HepG2 (cell line): ENCODE results near the gene GNAL. TPM values are rescaled to one million over a fixed set of nuclear protein-coding genes. Genes with fewer than 3 reads are reported as not detected.

ENCODE experiments used
- ATAC-seq: fragments of 200-7000 bp; cut with Tn5 transposase; 3 replicates; pipeline ENCODE4 v1.9.1; 2020; ENCODE audit warnings: mild to moderate bottlenecking, moderate library complexity
- BruUV-seq: library from RNA; stranded (reverse); fragments of 400-500 nt; replicated peaks from 2 replicates; lab custom pipeline; 2021; lab: Mats Ljungman, UMichigan
- CTCF ChIA-PET: fragments of 300-600 bp; formaldehyde crosslinking; extraction: SDS; loops from one replicate; lab custom pipeline; 2021; ENCODE audit warnings: low total read pairs, inconsistent platforms, low intra/inter-chr PET ratio; lab: Yijun Ruan, JAX
- POLR2A ChIA-PET: fragments of 350-600 bp; sonication (Branson Sonifier 250); formaldehyde crosslinking; loops from one replicate; lab custom pipeline; 2020; ENCODE audit warnings: antibody characterized with exemption, inconsistent platforms; lab: Yijun Ruan, JAX
- DNase-seq: peaks from one replicate; pipeline ENCODE4 v3.0.0-alpha.2; 2015; ENCODE audit warnings: low spot score
- FAIRE-seq: peaks from 3 replicates; lab custom pipeline; 2011; peaks lifted over from hg19 to GRCh38; lab: Jason Lieb, UNC
- H2AFZ ChIP-seq: one replicate; pipeline ENCODE4 v1.6.1; 2011; ENCODE audit warnings: low read length, inconsistent platforms
- H3K27ac ChIP-seq: fragments of 300-600 bp; 3 replicates; pipeline ENCODE4 v1.8.0; 2011; ENCODE audit warnings: mixed run types, mild to moderate bottlenecking, mixed read lengths, low read length, inconsistent platforms; ENCODE audit not compliant: insufficient read depth; ENCODE audit errors: extremely low read length
- H3K27me3 ChIP-seq, 2 experiments: fragments of 200-600 bp in 1 of 2; 2 replicates in 1 of 2; 3 replicates in 1 of 2; pipeline versions ENCODE4 v1.6.0 to v1.8.0; 2011; ENCODE audit warnings: low read length in 2 of 2, mild to moderate bottlenecking in 2 of 2, moderate library complexity in 2 of 2, inconsistent platforms in 1 of 2; ENCODE audit not compliant: insufficient read depth in 2 of 2, control insufficient read depth in 1 of 2
- H3K36me3 ChIP-seq, 2 experiments: fragments of 200-600 bp in 1 of 2; replicated peaks in 1 of 2; 2 replicates in 1 of 2; 3 replicates in 1 of 2; pipeline versions ENCODE4 v1.5.1 to v1.8.0; 2011; ENCODE audit warnings: low read length in 2 of 2, inconsistent platforms in 1 of 2; ENCODE audit not compliant: insufficient read depth in 2 of 2, control insufficient read depth in 1 of 2
- H3K4me1 ChIP-seq: 2 replicates; pipeline ENCODE4 v1.5.1; 2012; ENCODE audit warnings: low read length, inconsistent platforms; ENCODE audit not compliant: insufficient read depth
- H3K4me2 ChIP-seq: 2 replicates; pipeline ENCODE4 v1.6.0; 2011; ENCODE audit warnings: low read depth, low read length, inconsistent platforms
- H3K4me3 ChIP-seq, 3 experiments: fragments of 200-600 bp in 1 of 3; sonication (generic), shearing (Covaris generic) in 1 of 3; replicated peaks in 1 of 3; 2 replicates each; pipeline ENCODE4 v1.5.1; 2011 to 2016; ENCODE audit warnings: low read length in 3 of 3, inconsistent platforms in 2 of 3, low read depth in 2 of 3, mild to moderate bottlenecking in 2 of 3, control low read depth in 1 of 3, mixed read lengths in 1 of 3; ENCODE audit not compliant: insufficient read depth in 1 of 3
- H3K79me2 ChIP-seq: one replicate; pipeline ENCODE4 v1.6.1; 2011; ENCODE audit warnings: low read length, inconsistent platforms; ENCODE audit not compliant: insufficient read depth
- H3K9ac ChIP-seq: 2 replicates; pipeline ENCODE4 v1.6.0; 2011; ENCODE audit warnings: mild to moderate bottlenecking, low read depth, low read length, inconsistent platforms; ENCODE audit not compliant: insufficient read depth
- H3K9me3 ChIP-seq: 2 replicates; pipeline ENCODE4 v1.5.1; 2012; ENCODE audit warnings: mild to moderate bottlenecking, low read length
- H4K20me1 ChIP-seq: 2 replicates; pipeline ENCODE4 v1.6.0; 2011; ENCODE audit warnings: inconsistent platforms, mild to moderate bottlenecking, low read length, moderate library complexity; ENCODE audit not compliant: insufficient read depth
- BHLHE40 ChIP-seq: IDR thresholded peaks from 2 replicates; pipeline ENCODE4 v1.6.1; 2011; ENCODE audit warnings: low read length, improper control_type of control experiment
- CBX1 ChIP-seq: IDR thresholded peaks from one replicate; pipeline ENCODE4 v1.6.1; 2016; ENCODE audit warnings: antibody characterized with exemption, low read depth
- HIC2 ChIP-seq: sonication (generic); formaldehyde crosslinking; IDR thresholded peaks from 2 replicates; pipeline ENCODE4 v1.9.0; 2022; ENCODE audit warnings: low read depth, missing genetic modification reagents
- HMGA1 ChIP-seq: sonication (generic); formaldehyde crosslinking; conservative IDR thresholded peaks from 2 replicates; pipeline ENCODE4 v1.4.0; 2020; ENCODE audit warnings: missing genetic modification reagents
- MIXL1 ChIP-seq: IDR thresholded peaks from 2 replicates; pipeline ENCODE4 v1.6.1; 2016
- PAWR ChIP-seq: sonication (generic); formaldehyde crosslinking; IDR thresholded peaks from 2 replicates; pipeline ENCODE4 v1.4.0; 2020; ENCODE audit warnings: missing genetic modification reagents, mild to moderate bottlenecking, borderline replicate concordance
- SALL1 ChIP-seq: sonication (generic); formaldehyde crosslinking; IDR thresholded peaks from 2 replicates; pipeline ENCODE4 v1.8.0; 2022; ENCODE audit warnings: mild to moderate bottlenecking, missing genetic modification reagents
- TFAP4 ChIP-seq: sonication (generic); IDR thresholded peaks from 2 replicates; pipeline ENCODE4 v1.6.1; 2016; ENCODE audit warnings: low read depth, borderline replicate concordance
- ZFP36 ChIP-seq: fragments of 150-350 bp; IDR thresholded peaks from 2 replicates; pipeline ENCODE4 v1.6.1; 2018; ENCODE audit warnings: borderline replicate concordance, low read length, low read depth; ENCODE audit not compliant: partially characterized antibody
- ZNF331 ChIP-seq: sonication (generic); formaldehyde crosslinking; IDR thresholded peaks from 2 replicates; pipeline ENCODE4 v1.4.0; 2020; ENCODE audit warnings: missing genetic modification reagents
- ZNF44 ChIP-seq: sonication (generic); formaldehyde crosslinking; IDR thresholded peaks from 2 replicates; pipeline ENCODE4 v1.5.1; 2020; ENCODE audit warnings: mild to moderate bottlenecking, missing genetic modification reagents
- ZNF569 ChIP-seq: sonication (generic); formaldehyde crosslinking; IDR thresholded peaks from 2 replicates; pipeline ENCODE4 v1.5.0; 2020; ENCODE audit warnings: mild to moderate bottlenecking, missing genetic modification reagents, moderate library complexity, borderline replicate concordance
- ZNF691 ChIP-seq: sonication (generic); formaldehyde crosslinking; IDR thresholded peaks from 2 replicates; pipeline ENCODE4 v1.4.0; 2020; ENCODE audit warnings: missing genetic modification reagents, low read depth, mild to moderate bottlenecking, borderline replicate concordance
- ZNF768 ChIP-seq: sonication (generic); formaldehyde crosslinking; IDR thresholded peaks from 2 replicates; pipeline ENCODE4 v1.4.0; 2020; ENCODE audit warnings: missing genetic modification reagents
- WGBS: methylation state at CpG from one replicate; pipeline ENCODE4 v1.1.6; 2017; ENCODE audit warnings: low lambda C conversion rate; 5-methylcytosine and 5-hydroxymethylcytosine counted together
- in situ Hi-C: cut with HindIII; loops from 2 replicates; pipeline ENCODE4 v1.10.0; 2017; ENCODE audit warnings: low pct_unique_long_range_greater_than_20kb; ENCODE audit not compliant: extremely low pct_ligation_motif_present
- intact Hi-C: fragments of 100-400 bp; cut with micrococcal nuclease; formaldehyde crosslinking; loops from one replicate; pipeline ENCODE4 v1.10.0; 2022; ENCODE audit not compliant: unreplicated experiment
- polyA plus RNA-seq, 8 experiments: library from polyadenylated mRNA; depleted of rRNA in 3 of 8; stranded (reverse) in 7 of 8; unstranded in 1 of 8; fragments of >200 nt; fragmentation: Illumina TruSeq in 4 of 8; extraction: Trizol in 4 of 8; gene quantifications; 2 replicates each; pipeline versions ENCODE4 v1.2.1 to v1.2.3, GENCODE V29; 2011 to 2016; ENCODE audit warnings: low read depth in 4 of 8, missing spikeins in 1 of 8, mixed read lengths in 1 of 8; ENCODE audit not compliant: insufficient read depth in 1 of 8
- total RNA-seq, 5 experiments: library from RNA; depleted of rRNA; stranded (reverse); fragments of >200 nt; fragmentation: Illumina TruSeq; extraction: Trizol; gene quantifications; 2 replicates each; pipeline ENCODE4 v1.2.3, GENCODE V29; 2016; ENCODE audit warnings: low read depth in 1 of 5

GNAL gene
- total and polyA plus RNA-seq, 2 of the 13 experiments (the other 11 are each of a cell fraction or from before 2014, with no cell fraction given), result 0.87 to 1.4 TPM

- Histone ChIP-seq H3K27ac (no peak overlapping the region), H3K9ac (no peak overlapping the region), H3K9me3 (no peaks in the 10 kb centered on the region), H3K27me3 (peaks cover 0 to 8% of the 10 kb centered on the region in 2 experiments; a peak in 1 of 5 replicates), H2AFZ (no peak overlapping the region), H3K36me3 (no peaks in the 10 kb centered on the region), H3K4me2 (no peak overlapping the region), H3K79me2 (no peaks in the 10 kb centered on the region), H3K4me1 (no peaks in the 10 kb centered on the region), H4K20me1 (no peaks in the 10 kb centered on the region), H3K4me3 (no peak overlapping the region)
- intact Hi-C loops (no loop called here), in situ Hi-C loops (no loop called here)
- FAIRE-seq (no peak), ATAC-seq (no peak), DNase-seq (no peak)
- TF ChIP-seq ZNF768 (CRISPR knock-in tag), result peak; percentile 30; the same call in 1 of the 2 replicates
- no peak for TF ChIP-seq TFAP4
- WGBS, result 70% methylated on average over 7 of the region's 7 CpGs
- ChIA-PET POLR2A (no interaction called here), CTCF (no interaction called here)
- no TSS peak for BruUV-seq
Measured at GRCh38 chr18:11821208-11821607, 132.1 kb downstream of the GNAL start.

DNA sequence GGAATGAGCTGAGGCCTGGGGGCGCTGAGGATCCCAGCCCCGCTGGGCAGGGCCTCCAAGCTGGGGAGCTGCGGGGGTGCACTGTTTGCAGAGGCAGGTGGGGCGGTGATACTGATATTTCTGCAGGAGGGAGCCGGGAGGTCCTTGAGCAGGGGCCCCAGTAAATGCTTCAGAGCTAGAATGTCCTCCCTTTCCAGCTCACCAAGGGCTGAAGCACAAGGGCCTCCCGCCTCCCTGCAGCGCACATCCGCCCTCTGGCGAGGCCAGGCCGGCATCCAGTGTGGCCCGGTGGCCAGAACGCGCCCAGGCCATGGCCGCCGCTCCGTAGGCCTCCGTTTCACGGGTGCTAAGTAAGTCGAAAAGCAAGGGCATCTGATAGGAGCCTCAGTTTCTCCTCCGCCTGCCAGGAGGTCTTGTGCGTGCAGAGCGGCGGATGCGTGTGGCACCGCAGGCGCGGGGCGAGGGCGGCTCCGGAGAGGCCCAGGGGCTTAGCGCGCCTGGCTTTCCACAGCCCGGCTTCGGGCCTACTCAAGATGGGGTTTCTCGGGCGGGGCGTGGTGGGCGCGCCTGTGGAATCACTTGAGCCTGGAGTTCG, 132.7 kb downstream of the GNAL start:
- no peak for FAIRE-seq
- no peaks in the 10 kb centered on the region for H3K4me1 ChIP-seq
- H3K27me3 ChIP-seq, result peaks cover 0 to 8% of the 10 kb centered on the region in 2 experiments; a peak in 1 of 5 replicates
- ATAC-seq, result no peak
- in situ Hi-C loops, result no loop called here
- intact Hi-C loops, result no loop called here
- no peaks in the 10 kb centered on the region for H3K79me2 ChIP-seq
- BruUV-seq, result no TSS peak
- no peaks in the 10 kb centered on the region for H3K9me3 ChIP-seq
- no peak overlapping the region for H3K27ac ChIP-seq
- no peak overlapping the region for H2AFZ ChIP-seq
- no peaks in the 10 kb centered on the region for H3K36me3 ChIP-seq
- no peak for TF ChIP-seq ZNF331 (CRISPR knock-in tag)
- TF ChIP-seq SALL1, result no peak
- no peak for TF ChIP-seq ZNF569 (CRISPR knock-in tag)
- TF ChIP-seq ZFP36, result no peak
- TF ChIP-seq MIXL1 (CRISPR knock-in tag), result no peak
- TF ChIP-seq CBX1, result no peak
- TF ChIP-seq ZNF44, result no peak
- TF ChIP-seq ZNF691 (CRISPR knock-in tag), result no peak
- no peak for TF ChIP-seq PAWR (CRISPR knock-in tag)
- no peak for TF ChIP-seq HIC2 (CRISPR knock-in tag)
- TF ChIP-seq HMGA1, result no peak
- no peak for TF ChIP-seq BHLHE40
- no peak for DNase-seq
- H3K4me2 ChIP-seq, result no peak overlapping the region
- POLR2A ChIA-PET, result no interaction called here
- H3K9ac ChIP-seq, result no peak overlapping the region
- WGBS, result 85% methylated on average over 34 of the region's 40 CpGs
- no peak overlapping the region for H3K4me3 ChIP-seq
- CTCF ChIA-PET, result no interaction called here
- no peaks in the 10 kb centered on the region for H4K20me1 ChIP-seq
